RWPE2 (cell line): ENCODE data around the gene AGTR1.
A peak's percentile ranks its signal among the peaks of the same experiment; 100 is the strongest.

Source experiments
- ATAC-seq: fragments of 200-7000 bp; cut with Tn5 transposase; 3 replicates; pipeline ENCODE4 v1.9.1; 2021; ENCODE audit warnings: low read depth
- DNase-seq: peaks from one replicate; pipeline ENCODE4 v3.0.0-alpha.2; 2020; ENCODE audit warnings: low spot score
- H3K27ac ChIP-seq: fragments of 450-650 bp; 2 replicates; pipeline ENCODE4 v1.5.1; 2017; ENCODE audit warnings: mild to moderate bottlenecking; ENCODE audit not compliant: poor library complexity, severe bottlenecking
- H3K27me3 ChIP-seq: fragments of 250-450 bp; sonication (Bioruptor Pico); 2 replicates; pipeline ENCODE4 v1.5.1; 2021; ENCODE audit warnings: mild to moderate bottlenecking, moderate library complexity; ENCODE audit not compliant: insufficient read depth, poor library complexity, severe bottlenecking
- H3K36me3 ChIP-seq: fragments of 250-450 bp; sonication (Bioruptor Pico); 2 replicates; pipeline ENCODE4 v1.5.1; 2020; ENCODE audit warnings: low read depth, mild to moderate bottlenecking, moderate library complexity
- H3K4me1 ChIP-seq: fragments of 250-450 bp; sonication (Bioruptor Pico); 2 replicates; pipeline ENCODE4 v1.5.1; 2021; ENCODE audit warnings: mild to moderate bottlenecking, moderate library complexity; ENCODE audit not compliant: insufficient read depth, poor library complexity, severe bottlenecking
- H3K4me3 ChIP-seq: fragments of 250-450 bp; sonication (Bioruptor Pico); 2 replicates; pipeline ENCODE4 v1.5.1; 2021; ENCODE audit warnings: mild to moderate bottlenecking, moderate library complexity; ENCODE audit not compliant: severe bottlenecking
- H3K9me3 ChIP-seq: fragments of 250-450 bp; sonication (Bioruptor Pico); 2 replicates; pipeline ENCODE4 v1.5.1; 2021; ENCODE audit warnings: mild to moderate bottlenecking, moderate library complexity; ENCODE audit not compliant: severe bottlenecking
- TF ChIP-seq, protein P1 (sequence below): fragments of 450-650 bp; IDR thresholded peaks from one replicate; pipeline ENCODE4 v1.5.1; 2017; ENCODE audit warnings: mild to moderate bottlenecking, moderate library complexity; ENCODE audit not compliant: poor library complexity, severe bottlenecking

AGTR1 gene

GRCh38 chr3:148697306-148698189 lies at the start of gene AGTR1:
AGTR1 (plus strand) TSS chr3:148697903; CDS start chr3:148741036, 43,133 bp downstream.
- no peak within 1 kb of the TSS for H3K27ac ChIP-seq
- no peaks in the 10 kb centered on the region for H3K36me3 ChIP-seq
- no peaks in the 10 kb centered on the region for H3K4me1 ChIP-seq
- peak; percentile 41 for DNase-seq
- TF ChIP-seq, protein P1, sequence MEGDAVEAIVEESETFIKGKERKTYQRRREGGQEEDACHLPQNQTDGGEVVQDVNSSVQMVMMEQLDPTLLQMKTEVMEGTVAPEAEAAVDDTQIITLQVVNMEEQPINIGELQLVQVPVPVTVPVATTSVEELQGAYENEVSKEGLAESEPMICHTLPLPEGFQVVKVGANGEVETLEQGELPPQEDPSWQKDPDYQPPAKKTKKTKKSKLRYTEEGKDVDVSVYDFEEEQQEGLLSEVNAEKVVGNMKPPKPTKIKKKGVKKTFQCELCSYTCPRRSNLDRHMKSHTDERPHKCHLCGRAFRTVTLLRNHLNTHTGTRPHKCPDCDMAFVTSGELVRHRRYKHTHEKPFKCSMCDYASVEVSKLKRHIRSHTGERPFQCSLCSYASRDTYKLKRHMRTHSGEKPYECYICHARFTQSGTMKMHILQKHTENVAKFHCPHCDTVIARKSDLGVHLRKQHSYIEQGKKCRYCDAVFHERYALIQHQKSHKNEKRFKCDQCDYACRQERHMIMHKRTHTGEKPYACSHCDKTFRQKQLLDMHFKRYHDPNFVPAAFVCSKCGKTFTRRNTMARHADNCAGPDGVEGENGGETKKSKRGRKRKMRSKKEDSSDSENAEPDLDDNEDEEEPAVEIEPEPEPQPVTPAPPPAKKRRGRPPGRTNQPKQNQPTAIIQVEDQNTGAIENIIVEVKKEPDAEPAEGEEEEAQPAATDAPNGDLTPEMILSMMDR = no peak
- H3K4me3 ChIP-seq = peak within 1 kb of the TSS; percentile 2
- H3K9me3 ChIP-seq = no peaks in the 10 kb centered on the region
- peak; percentile 68 for ATAC-seq
- H3K27me3 ChIP-seq = peaks cover 57% of the 10 kb centered on the region

GRCh38 chr3:148648685-148649352 lies 48.9 kb upstream of the AGTR1 start:
- Histone ChIP-seq H3K4me1 (peaks cover 9% of the 10 kb centered on the region), H3K27ac (no peak overlapping the region), H3K9me3 (no peaks in the 10 kb centered on the region), H3K36me3 (no peaks in the 10 kb centered on the region), H3K27me3 (no peaks in the 10 kb centered on the region), H3K4me3 (no peak overlapping the region)
- TF ChIP-seq, protein P1 = no peak
- DNase-seq (no peak), ATAC-seq (no peak)

DNA sequence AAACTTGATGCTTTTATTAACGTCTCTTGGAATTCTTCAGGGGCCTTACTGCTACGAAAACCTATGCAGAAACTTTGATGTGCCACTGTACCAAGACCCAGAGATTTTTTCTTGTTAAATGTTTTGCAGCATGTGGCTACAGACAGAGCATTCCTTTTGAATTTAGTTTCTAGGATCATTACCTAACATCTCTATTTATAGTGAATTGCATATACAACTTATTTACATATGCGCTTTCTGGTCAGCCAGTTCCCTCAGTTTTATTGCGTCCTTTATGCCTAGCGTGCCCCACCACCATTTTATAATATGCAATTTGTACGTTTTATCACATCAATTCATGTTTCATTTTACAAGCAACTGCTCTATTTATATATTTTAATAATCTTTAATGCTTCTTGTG lies 46.2 kb upstream of the AGTR1 start:
- Histone ChIP-seq H3K36me3 (no peaks in the 10 kb centered on the region), H3K4me1 (peaks cover 9% of the 10 kb centered on the region), H3K27ac (no peak overlapping the region), H3K9me3 (no peaks in the 10 kb centered on the region), H3K4me3 (no peak overlapping the region), H3K27me3 (no peaks in the 10 kb centered on the region)
- DNase-seq = no peak
- ATAC-seq = no peak
- TF ChIP-seq, protein P1 = no peak

DNA sequence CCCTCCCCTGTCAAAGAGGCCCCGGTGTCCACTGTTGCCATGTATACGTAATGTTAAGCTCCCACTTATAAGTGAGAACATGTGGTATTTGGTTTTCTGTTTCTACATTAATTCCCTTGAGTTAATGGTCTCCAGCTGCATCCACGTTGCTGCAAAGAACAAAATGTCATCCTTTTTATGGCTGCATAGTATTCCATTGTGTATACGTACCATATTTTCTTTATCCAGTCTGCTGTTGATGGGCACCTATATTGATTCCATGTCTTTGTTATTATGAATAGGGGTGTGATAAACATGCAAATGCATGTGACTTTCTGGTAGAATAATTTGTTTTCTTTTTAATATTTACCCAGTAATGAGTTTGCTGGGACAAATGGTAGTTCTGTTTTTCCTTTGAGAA lies 43.3 kb upstream of the AGTR1 start:
- ATAC-seq = no peak
- no peak overlapping the region for H3K4me3 ChIP-seq
- H3K36me3 ChIP-seq = no peaks in the 10 kb centered on the region
- no peaks in the 10 kb centered on the region for H3K27me3 ChIP-seq
- no peaks in the 10 kb centered on the region for H3K9me3 ChIP-seq
- H3K4me1 ChIP-seq = no peaks in the 10 kb centered on the region
- TF ChIP-seq, protein P1 = no peak
- DNase-seq = no peak
- H3K27ac ChIP-seq = no peak overlapping the region
